COLO668 (cell line): ENCODE results near the gene IZUMO2.
"Not testable (repeated sequence)": the region's sequence is repeated elsewhere in the genome, so short reads cannot be mapped to it uniquely, and the experiment has no call there.

Experiments
- DNase-seq: peaks from one replicate; lab custom pipeline; 2025; ENCODE audit not compliant: unreplicated experiment; lab: John Stamatoyannopoulos, UW

IZUMO2 gene

GRCh38 chr19:50187937-50188336, 24.9 kb upstream of the IZUMO2 start:
- DNase-seq, result peak; percentile 20

DNA sequence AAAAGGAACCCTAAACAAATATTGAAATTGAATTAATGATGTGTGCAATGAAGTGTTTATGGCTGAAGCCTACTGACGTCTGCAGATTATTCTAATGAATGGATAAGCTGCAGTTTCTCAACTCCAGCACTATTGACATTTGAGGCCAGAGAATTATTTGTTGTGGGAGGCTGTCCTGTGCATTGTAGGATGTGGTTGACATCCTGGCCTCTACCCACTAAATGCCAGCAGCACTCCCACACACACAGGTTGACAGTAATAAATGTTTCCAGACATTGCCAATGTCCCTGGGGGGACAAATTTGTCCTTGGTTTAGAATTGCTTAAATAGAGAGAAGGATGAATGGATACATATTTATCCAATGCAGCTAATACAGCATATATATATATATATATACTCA, 21.1 kb upstream of the IZUMO2 start:
- peak; percentile 12 for DNase-seq

DNA sequence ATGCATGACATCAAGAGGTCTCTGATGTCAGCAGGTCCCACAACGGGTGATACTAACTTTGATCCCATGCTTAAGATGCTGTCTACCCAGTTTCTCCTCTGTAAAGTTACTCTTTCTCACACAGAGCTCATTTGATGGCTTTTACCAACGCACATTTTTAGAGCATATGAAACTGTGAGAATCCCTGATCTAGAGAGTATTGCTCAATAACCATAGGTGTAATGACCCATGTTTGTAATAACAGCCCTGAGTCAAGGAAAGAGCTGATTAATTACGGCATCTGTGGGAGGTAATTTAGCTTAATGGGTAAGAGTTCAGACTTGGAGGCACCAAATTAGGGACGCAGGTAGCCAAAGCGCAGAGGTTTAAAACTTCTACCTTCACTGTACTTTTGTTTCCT, 18.0 kb upstream of the IZUMO2 start:
- DNase-seq, result no peak

GRCh38 chr19:50178859-50179537, 15.9 kb upstream of the IZUMO2 start:
- no peak for DNase-seq

DNA sequence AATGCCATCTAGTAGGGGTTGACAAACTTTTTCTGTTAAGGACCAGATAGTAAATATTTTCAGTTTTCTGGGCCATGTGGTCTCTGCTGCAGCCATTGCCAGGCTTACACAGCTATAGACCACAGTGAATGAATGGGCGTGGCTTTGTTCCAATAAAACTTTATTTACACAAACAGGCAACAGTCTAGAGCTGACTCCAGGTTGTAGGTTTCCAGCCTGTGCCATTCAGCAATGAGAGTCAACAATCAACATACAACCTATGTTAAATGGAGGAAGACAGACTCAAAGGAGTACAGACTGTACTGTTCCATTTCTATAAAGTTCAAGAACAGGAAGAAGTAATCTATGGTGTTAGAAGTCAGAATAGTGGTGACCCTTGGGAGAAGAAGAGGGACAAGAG, 15.2 kb upstream of the IZUMO2 start:
- DNase-seq, result no peak

DNA sequence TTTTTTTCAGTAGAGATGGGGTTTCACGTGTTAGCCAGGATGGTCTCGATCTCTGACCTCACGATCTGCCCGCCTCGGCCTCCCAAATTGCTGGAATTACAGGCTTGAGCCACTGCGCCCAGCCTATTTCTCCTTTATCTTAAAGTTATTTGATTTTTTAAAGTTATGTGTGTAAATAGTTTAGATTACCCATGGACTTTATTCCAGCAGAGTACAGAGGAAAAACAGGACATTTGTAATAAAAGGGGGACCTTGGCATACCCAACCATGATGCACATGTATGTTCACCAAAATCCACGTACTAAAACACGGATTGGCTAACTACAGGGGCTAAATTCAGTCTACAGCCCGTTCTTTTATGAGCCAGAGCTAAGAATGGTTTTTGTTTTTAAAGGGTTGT, 13.7 kb upstream of the IZUMO2 start:
- no peak for DNase-seq

DNA sequence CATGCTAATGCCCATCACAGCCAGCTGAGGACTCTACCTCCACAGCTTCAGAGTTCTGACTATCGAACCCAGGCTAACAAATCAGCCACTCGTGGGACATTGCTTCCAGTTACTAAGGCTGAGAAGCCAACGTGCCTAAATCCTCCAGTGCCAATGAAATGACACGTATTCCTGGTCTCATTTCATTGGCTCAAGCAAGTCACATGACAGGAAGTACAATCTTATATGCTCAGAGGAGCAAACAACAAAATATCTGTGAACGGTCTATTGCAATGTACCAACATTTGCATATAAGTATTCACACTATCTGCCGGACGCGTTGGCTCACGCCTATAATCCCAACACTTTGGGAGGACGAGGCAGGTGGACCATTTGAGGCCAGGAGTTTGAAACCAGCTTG, 12.8 kb upstream of the IZUMO2 start:
- no peak for DNase-seq

DNA sequence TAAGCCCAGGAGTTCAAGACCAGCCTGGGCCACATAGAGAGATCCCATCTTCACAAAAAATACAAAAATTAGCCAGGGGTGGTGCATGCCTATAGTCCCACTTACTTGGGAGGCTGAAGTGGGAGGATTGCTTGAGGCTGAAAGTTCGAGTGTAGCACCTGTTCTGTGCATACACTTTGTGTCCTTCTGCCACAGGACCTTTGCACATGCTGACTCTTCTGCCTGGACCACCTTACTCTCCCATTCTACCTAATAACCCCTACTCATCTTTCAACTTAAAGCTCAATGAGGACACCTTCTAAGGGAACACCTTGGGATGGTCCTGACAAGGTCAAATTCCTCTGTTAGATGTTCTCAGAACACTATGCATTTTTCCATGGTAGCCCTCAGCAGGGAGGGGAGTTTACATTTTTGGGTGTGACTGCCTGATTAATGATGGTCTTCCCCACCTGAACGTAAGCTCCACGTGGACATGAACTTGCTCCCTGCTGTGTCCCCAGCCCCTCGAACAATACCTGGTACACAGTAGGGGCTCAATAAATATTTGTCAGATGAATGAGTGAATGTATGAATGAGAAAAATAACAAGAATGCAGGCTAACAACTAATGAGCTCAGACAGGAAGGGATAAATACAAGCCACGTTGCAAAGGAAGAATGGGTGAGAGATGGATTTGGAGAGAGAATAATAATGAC, 11.2 kb upstream of the IZUMO2 start:
- DNase-seq, result no peak

- DNase-seq, result no peak
Measured at GRCh38 chr19:50173127-50173526, 10.0 kb upstream of the IZUMO2 start.

DNA sequence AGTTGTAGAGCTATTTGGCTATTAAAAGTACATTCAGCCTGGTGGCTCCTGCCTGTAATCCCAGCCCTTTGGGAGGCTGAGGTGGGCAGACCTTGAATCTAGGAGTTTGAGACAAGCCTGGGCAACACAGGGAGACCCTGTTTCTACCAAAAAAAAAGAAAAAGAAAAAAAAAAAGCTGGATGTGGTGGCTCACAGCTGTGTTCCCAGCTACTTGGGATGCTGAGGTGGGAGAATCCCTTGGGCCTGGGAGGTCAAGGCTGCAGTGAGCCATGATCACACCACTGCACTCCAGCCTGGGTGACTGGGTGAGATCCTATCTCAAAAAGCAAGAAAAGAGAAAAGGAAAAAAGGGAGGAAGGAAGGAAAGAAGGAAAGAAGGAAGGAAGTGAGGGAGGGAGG, 9.6 kb upstream of the IZUMO2 start:
- DNase-seq, result no peak

- no peak for DNase-seq
Measured at GRCh38 chr19:50171752-50172151, 8.7 kb upstream of the IZUMO2 start.

DNA sequence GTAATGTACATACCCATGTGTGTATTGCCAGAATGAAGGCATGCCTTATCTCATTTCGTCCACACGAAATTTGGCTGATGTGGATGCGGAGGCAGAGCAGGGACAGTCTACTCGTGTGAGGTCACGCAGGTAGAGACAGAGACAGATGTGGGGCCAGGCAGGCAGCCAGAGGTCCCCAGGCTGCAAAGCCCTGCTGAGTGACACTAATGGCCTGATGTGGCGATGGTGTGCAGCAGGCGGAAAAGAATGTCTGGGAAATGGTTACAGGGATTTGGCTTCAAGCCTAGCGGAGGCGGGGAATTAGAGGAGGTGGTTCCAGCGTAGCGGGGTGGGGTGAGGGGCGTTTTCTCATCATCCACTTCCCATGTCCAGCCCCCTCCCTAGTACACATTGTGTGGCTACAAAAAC, 4.2 kb upstream of the IZUMO2 start:
- peak; percentile 31 for DNase-seq

DNA sequence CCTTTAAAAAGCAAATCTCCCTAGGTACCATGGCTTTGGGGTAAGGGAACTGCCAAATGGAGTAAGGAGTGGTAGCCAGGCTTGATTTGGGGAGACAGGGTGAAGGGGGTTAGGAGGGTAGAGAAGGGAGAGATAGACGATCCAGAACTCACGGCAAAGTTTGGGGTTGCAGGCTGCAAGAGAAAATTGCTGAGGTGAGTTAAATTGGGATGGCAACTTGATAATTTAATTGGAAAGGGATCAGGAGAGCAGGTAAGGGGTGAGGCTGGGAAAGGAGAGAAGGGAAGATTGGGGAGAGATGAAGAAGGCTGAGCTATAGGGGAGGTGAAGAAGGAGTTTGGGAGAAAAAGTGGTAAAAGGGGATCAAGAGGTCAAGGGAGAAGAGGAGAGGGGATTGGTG, 4.0 kb downstream of the IZUMO2 start:
- no peak for DNase-seq

GRCh38 chr19:50158577-50158976, 4.5 kb downstream of the IZUMO2 start:
- no peak for DNase-seq

- DNase-seq, result peak; percentile 10
Measured at GRCh38 chr19:50155520-50156109, 7.5 kb downstream of the IZUMO2 start.

DNA sequence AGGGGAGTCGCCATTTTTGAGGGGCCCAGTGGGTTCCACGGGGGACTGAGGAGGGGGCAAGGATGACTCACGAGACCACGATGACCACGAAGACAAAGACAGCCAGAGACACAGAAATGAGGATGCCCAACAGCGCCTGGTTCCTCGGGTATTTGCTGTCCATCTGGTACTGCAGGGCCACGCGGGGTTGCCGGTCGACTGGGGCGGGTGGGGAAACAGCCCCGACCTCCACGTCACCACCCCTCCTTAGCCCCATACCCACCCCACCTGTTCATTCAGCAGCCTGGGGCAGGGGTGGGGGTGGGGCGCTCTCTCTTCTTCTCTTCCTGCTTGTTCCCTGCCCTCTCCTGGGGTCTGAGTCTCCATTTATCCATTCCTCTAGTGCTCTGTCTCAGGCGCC, 8.6 kb downstream of the IZUMO2 start:
- no peak for DNase-seq

- DNase-seq, result no peak
Measured at GRCh38 chr19:50152578-50152977, 10.5 kb downstream of the IZUMO2 start.

GRCh38 chr19:50148528-50148927, 14.6 kb downstream of the IZUMO2 start:
- no peak for DNase-seq

GRCh38 chr19:50147462-50148423, 15.3 kb downstream of the IZUMO2 start:
- DNase-seq, result peak; percentile 92

GRCh38 chr19:50141921-50142320, 21.2 kb downstream of the IZUMO2 start:
- not testable (repeated sequence) for DNase-seq

GRCh38 chr19:50140118-50140845, 22.8 kb downstream of the IZUMO2 start:
- not testable (repeated sequence) for DNase-seq
